Neural crest cell (in vitro differentiated cells): ENCODE data around the gene C2CD3. TPM values are rescaled to one million over a fixed set of nuclear protein-coding genes. Genes with fewer than 3 reads are reported as not detected.

Source experiments
- DNase-seq: peaks from one replicate; pipeline ENCODE4 v3.0.0; 2021; ENCODE audit warnings: low read depth, mixed read lengths, low spot score
- H3K27ac Mint-ChIP-seq: one replicate; pipeline ENCODE4 v1.8.0; 2021; ENCODE audit warnings: mild to moderate bottlenecking, mixed read lengths; ENCODE audit not compliant: unreplicated experiment
- H3K27me3 Mint-ChIP-seq: 2 replicates; pipeline ENCODE4 v1.8.0; 2021; ENCODE audit warnings: low read depth, mild to moderate bottlenecking, mixed read lengths
- H3K36me3 Mint-ChIP-seq: 2 replicates; pipeline ENCODE4 v1.8.0; 2021; ENCODE audit warnings: low read depth, mild to moderate bottlenecking, mixed read lengths
- H3K4me1 Mint-ChIP-seq: 2 replicates; pipeline ENCODE4 v1.8.0; 2021; ENCODE audit warnings: mixed read lengths
- H3K4me3 Mint-ChIP-seq: one replicate; pipeline ENCODE4 v1.8.0; 2021; ENCODE audit warnings: mild to moderate bottlenecking, mixed read lengths
- H3K9me3 Mint-ChIP-seq: 2 replicates; pipeline ENCODE4 v1.8.0; 2021; ENCODE audit warnings: mixed read lengths
- CTCF ChIP-seq: fragments of 200-600 bp; sonication (generic); conservative IDR thresholded peaks from 2 replicates; pipeline ENCODE4 v1.5.0; 2021; ENCODE audit warnings: antibody characterized with exemption, mild to moderate bottlenecking
- total RNA-seq: library from RNA; stranded (reverse); gene quantifications from 2 replicates; pipeline ENCODE4 v1.2.1, GENCODE V29; 2021

The C2CD3 gene
- total RNA-seq, 1 donor from 2014 or later, result 41.9 TPM

- H3K36me3 Mint-ChIP-seq, result peaks cover 10% of the 10 kb centered on the region
- no peaks in the 10 kb centered on the region for H3K9me3 Mint-ChIP-seq
- H3K27ac Mint-ChIP-seq, result no peak overlapping the region
- H3K4me3 Mint-ChIP-seq, result no peak overlapping the region
- DNase-seq, result no peak
- TF ChIP-seq CTCF, result no peak
- H3K4me1 Mint-ChIP-seq, result no peaks in the 10 kb centered on the region
- no peaks in the 10 kb centered on the region for H3K27me3 Mint-ChIP-seq
These were observed 145.2 kb downstream of the C2CD3 start for GRCh38 chr11:74025467-74026166.

- no peak for TF ChIP-seq CTCF
- no peaks in the 10 kb centered on the region for H3K27me3 Mint-ChIP-seq
- no peaks in the 10 kb centered on the region for H3K4me1 Mint-ChIP-seq
- H3K9me3 Mint-ChIP-seq, result no peaks in the 10 kb centered on the region
- no peak overlapping the region for H3K4me3 Mint-ChIP-seq
- DNase-seq, result no peak
- no peak overlapping the region for H3K27ac Mint-ChIP-seq
- H3K36me3 Mint-ChIP-seq, result peaks cover 9% of the 10 kb centered on the region
These were observed 146.4 kb downstream of the C2CD3 start for GRCh38 chr11:74024261-74025029.

GRCh38 chr11:74023276-74023675 lies 147.5 kb downstream of the C2CD3 start:
- TF ChIP-seq CTCF, result no peak
- Mint-ChIP-seq H3K9me3 (no peaks in the 10 kb centered on the region), H3K4me1 (no peaks in the 10 kb centered on the region), H3K27me3 (no peaks in the 10 kb centered on the region), H3K4me3 (no peak overlapping the region), H3K36me3 (peaks cover 4% of the 10 kb centered on the region), H3K27ac (peak overlapping the region; percentile 57)
- no peak for DNase-seq

- Mint-ChIP-seq H3K4me3 (no peak overlapping the region), H3K27ac (no peak overlapping the region), H3K9me3 (no peaks in the 10 kb centered on the region), H3K4me1 (no peaks in the 10 kb centered on the region), H3K36me3 (peaks cover 9% of the 10 kb centered on the region), H3K27me3 (no peaks in the 10 kb centered on the region)
- no peak for TF ChIP-seq CTCF
- DNase-seq, result no peak
These were observed 148.3 kb downstream of the C2CD3 start for GRCh38 chr11:74022546-74022945.

- no peak overlapping the region for H3K27ac Mint-ChIP-seq
These were observed 148.8 kb downstream of the C2CD3 start for GRCh38 chr11:74021998-74022397.

More at GRCh38 chr11:74021998-74022397, 148.8 kb downstream of the C2CD3 start:
- no peak for TF ChIP-seq CTCF
- Mint-ChIP-seq H3K9me3 (no peaks in the 10 kb centered on the region), H3K36me3 (peaks cover 14% of the 10 kb centered on the region), H3K4me1 (no peaks in the 10 kb centered on the region), H3K27me3 (no peaks in the 10 kb centered on the region), H3K4me3 (no peak overlapping the region)
- no peak for DNase-seq
